HG03103 (cell line): ENCODE measurements around the gene FCHO2.
"Not testable (repeated sequence)": the region's sequence is repeated elsewhere in the genome, so short reads cannot be mapped to it uniquely, and the experiment has no call there.

ENCODE experiments used
- ATAC-seq: cut with Tn5 transposase; IDR thresholded peaks from one replicate; pipeline ENCODE4 v1.9.1; 2021; ENCODE audit warnings: low read depth; ENCODE audit not compliant: unreplicated experiment

The FCHO2 gene

GRCh38 chr5:72955768-72956323, at the start of gene FCHO2:
Gene FCHO2 (plus strand): TSS chr5:72956041. CDS start chr5:72956097, 56 bp downstream.
- ATAC-seq, result peak; percentile 91

- no peak for ATAC-seq
Observed at GRCh38 chr5:72906806-72907205, 49.0 kb upstream of the FCHO2 start.

GRCh38 chr5:72908664-72909063, 47.2 kb upstream of the FCHO2 start:
- no peak for ATAC-seq

- ATAC-seq, result no peak
Observed at GRCh38 chr5:72917371-72917776, 38.5 kb upstream of the FCHO2 start.

- ATAC-seq, result no peak
Observed at GRCh38 chr5:72920690-72921502, 34.9 kb upstream of the FCHO2 start.

- ATAC-seq, result no peak
Observed at GRCh38 chr5:72921886-72922285, 34.0 kb upstream of the FCHO2 start.

GRCh38 chr5:72922422-72922821, 33.4 kb upstream of the FCHO2 start:
- ATAC-seq, result no peak

- no peak for ATAC-seq
Observed at GRCh38 chr5:72925336-72926010, 30.4 kb upstream of the FCHO2 start.

- ATAC-seq, result not testable (repeated sequence)
Observed at GRCh38 chr5:72932686-72933085, 23.2 kb upstream of the FCHO2 start.

GRCh38 chr5:72934953-72935725, 20.7 kb upstream of the FCHO2 start:
- not testable (repeated sequence) for ATAC-seq

- no peak for ATAC-seq
Observed at GRCh38 chr5:72936893-72937292, 18.9 kb upstream of the FCHO2 start.

- ATAC-seq, result no peak
Observed at GRCh38 chr5:72937517-72938061, 18.3 kb upstream of the FCHO2 start.

GRCh38 chr5:72938206-72938605, 17.6 kb upstream of the FCHO2 start:
- ATAC-seq, result no peak

GRCh38 chr5:72940082-72940481, 15.8 kb upstream of the FCHO2 start:
- ATAC-seq, result no peak

GRCh38 chr5:72943307-72943706, 12.5 kb upstream of the FCHO2 start:
- ATAC-seq, result no peak

- no peak for ATAC-seq
Observed at GRCh38 chr5:72947498-72947897, 8.3 kb upstream of the FCHO2 start.

- ATAC-seq, result no peak
Observed at GRCh38 chr5:72949481-72949880, 6.4 kb upstream of the FCHO2 start.

GRCh38 chr5:72951671-72952468, 4.0 kb upstream of the FCHO2 start:
- ATAC-seq, result no peak

GRCh38 chr5:72954389-72954788, 1.5 kb upstream of the FCHO2 start:
- ATAC-seq, result no peak
